AG20443 (cell line): ENCODE results near the gene DALRD3.

Experiments
- DNase-seq: peaks from one replicate; pipeline ENCODE4 v3.0.0; 2012; ENCODE audit warnings: low spot score, mixed read lengths

The DALRD3 gene

DNA sequence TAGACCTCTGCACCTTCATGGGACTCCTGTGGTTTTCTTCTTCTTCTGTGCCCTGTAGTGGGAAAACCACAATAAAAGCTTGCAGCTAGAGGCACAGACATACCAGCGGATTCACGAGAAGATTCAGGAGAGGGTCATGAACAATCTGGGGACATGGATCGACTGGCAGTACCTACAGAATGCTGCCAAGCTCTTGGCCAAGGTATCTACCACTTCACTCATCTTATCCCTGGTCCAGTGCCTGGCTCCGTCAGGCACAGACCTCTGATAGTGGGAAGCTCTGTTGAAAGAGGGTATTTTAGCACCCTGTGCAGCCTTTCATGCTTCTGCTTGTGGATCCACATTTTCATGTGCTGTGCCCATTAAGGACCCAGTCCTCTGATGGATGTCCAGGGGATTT, 38.1 kb downstream of the DALRD3 start:
- no peak for DNase-seq

DNA sequence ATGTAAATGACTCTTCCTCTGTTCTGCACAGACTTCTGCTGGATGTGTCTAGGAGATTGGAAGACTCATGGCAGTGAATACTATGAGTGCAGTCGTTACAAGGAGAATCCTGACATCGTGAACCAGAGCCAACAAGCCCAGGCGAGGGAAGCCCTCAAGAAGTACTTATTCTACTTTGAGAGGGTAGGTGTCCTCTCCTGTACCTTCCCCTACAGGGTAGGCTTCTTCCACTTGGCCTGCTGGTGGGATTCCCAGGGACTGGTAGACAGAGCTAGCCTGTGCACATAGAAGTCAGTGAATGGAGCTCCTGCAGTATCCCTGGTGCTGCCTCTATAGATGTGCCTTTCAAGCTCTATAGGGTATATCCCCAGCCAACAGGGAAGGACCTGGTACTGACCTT, 38.9 kb downstream of the DALRD3 start:
- DNase-seq = no peak

DNA sequence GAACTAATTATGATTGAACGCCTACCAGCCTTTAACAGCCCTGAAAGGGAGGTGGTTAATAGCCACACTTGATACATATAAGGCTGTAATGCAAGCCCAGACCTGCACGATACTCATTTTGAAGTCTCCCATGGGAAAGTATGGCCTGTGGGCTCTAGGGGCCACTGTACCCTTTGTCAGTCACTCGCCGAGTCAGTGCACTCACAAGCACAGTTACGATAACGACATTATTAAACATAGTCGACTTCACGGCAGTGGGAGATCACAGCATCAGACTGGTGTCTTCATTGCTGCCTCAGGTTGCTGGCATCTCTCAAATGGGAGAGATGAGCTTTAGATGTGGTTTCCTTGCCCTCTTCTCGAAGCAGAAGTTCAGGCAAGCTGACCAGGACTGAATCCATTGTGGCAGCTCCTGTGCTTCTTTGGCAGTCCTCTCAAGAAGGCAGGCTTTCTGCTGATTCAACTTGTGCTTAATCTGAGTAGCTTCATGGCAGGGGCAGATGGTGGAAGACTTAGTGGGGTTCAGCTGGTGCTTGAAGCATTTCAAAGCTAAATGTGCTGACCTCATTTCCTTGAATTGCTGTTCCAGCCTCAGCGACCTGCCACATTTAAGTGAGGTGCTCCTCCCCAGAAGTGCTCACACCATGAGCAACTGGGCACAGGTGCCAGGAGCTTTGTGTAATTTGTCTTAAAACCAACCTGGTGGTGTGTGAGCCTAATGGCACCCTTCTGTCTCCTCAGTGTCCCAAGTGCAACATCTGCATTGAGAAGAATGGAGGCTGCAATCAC, 44.1 kb downstream of the DALRD3 start:
- no peak for DNase-seq

DNA sequence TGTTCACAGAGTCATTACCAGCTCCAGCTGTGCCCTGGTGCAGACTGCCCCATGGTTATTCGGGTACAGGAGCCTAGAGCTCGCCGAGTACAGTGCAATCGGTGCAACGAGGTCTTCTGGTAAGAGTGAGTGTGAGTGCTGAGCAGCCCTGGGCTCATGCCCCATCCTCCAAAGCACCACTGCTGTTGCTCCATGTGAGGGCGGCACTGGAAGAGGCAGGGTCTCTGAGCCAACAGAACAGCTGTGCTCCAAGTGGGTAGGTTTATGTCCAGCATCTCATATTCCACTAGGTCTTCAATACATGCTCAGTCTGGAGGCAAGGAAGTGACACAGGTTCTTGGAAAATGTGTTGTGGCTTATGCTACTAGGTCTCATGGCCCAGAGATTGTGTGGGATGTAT, 47.8 kb downstream of the DALRD3 start:
- DNase-seq = no peak

DNA sequence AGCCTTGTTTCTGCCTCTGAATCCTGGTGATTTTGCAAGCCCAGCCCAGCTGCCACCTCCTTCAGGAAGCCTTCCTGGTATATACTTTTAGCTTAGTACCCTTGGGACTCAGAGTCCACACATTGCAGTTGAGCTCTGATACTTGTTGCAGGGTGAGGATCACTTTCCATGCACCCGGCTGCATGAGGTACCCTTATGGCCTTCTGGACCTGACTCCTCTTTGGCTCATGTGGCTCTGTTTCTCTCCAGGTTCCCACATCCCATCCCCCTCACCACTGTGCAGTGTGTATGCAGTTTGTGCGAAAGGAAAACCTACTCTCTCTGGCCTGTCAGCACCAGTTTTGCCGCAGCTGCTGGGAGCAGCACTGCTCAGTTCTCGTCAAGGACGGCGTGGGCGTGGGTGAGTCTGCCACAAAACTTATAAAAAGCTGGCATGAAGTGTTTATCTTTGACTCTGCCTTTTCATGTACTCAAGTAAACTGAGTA, 51.5 kb downstream of the DALRD3 start:
- DNase-seq = no peak

DNA sequence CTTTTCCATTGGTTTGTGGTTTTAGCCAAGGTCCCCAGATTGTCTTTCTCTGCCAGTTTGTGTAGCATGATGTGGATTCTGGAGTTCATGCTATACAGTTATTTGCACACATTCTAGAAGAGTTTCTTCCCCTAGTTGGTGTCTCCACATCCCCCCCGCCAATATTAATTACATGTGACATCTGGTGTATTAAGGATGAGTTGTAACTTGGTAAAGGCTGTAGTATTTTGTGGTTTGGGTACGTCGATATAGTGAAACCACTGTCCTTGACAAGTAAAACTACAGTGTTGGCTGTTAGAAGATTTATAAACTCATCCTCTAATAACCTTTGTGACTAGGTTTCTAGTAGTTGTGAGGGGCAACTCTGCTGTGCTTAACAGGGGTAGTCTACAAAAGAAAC, 52.0 kb downstream of the DALRD3 start:
- DNase-seq = no peak
